Measurements from ENCODE around the gene SLC44A4. TPM values are rescaled to one million over a fixed set of nuclear protein-coding genes. Genes with fewer than 3 reads are reported as not detected.
"Not testable (repeated sequence)": the region's sequence is repeated elsewhere in the genome, so short reads cannot be mapped to it uniquely, and the experiment has no call there.

The SLC44A4 gene
- total RNA-seq, 1 donor from 2014 or later: 0.32 TPM

DNA sequence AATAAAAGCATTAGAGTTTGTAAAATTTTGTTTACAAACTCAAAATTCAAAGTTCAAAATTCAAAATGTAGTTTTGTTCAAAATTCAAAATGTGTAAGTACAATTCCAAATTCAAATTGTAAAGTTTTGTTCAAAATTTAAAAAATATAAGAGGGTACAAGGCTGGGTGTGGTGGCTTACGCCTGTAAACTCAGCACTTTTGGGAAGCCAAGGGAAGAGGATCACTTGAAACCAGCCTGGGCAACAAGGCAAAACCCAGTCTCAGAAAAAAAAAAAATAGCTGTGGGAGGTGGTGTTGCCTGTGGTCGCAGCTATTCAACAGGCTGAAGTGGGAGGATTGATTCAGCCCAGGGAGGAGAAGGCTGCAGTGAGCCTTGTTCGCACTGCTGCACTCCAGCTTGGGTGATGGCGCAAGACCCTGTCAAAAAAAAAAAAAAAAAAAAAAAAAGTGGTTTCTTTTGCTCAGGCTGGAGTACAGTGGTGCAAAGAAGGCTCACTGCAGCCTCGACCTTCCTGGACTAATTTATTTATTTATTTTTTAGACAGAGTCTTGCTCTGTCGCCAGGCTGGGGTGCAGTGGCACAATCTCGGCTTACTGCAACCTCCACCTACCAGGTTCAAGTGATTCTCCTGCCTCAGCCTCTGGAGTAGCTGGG, 28.5 kb upstream of the SLC44A4 start:
- Histone ChIP-seq H3K9ac (no peak overlapping the region), H3K4me1 (peaks cover 27% of the 10 kb centered on the region), H3K36me3 (no peaks in the 10 kb centered on the region), H4K20me1 (ENCODE audit: low read depth) (no peaks in the 10 kb centered on the region), H3F3A (ENCODE audit: low read depth) (peaks cover 27% of the 10 kb centered on the region), H3K4me2 (no peak overlapping the region), H3K27me3 (no peaks in the 10 kb centered on the region), H2AFZ (replicated peaks) (no peak overlapping the region), H3K79me2 (ENCODE audit: low read depth) (no peaks in the 10 kb centered on the region), H3K9me3 (ENCODE audit: low read depth) (no peaks in the 10 kb centered on the region), H3K27ac (no peak overlapping the region), H3K4me3 (no peak overlapping the region)
- H3K4me3 Mint-ChIP-seq: no peak overlapping the region
- H3K27ac Mint-ChIP-seq: no peak overlapping the region
- H3K27me3 Mint-ChIP-seq (ENCODE audit: insufficient read depth, low read depth): peaks cover 6% of the 10 kb centered on the region
- no peaks in the 10 kb centered on the region for H3K36me3 Mint-ChIP-seq
- no peak for TF ChIP-seq EZH2 (IDR thresholded peaks at IDR 0.05)
- no peak for TF ChIP-seq EZH2phosphoT487 (IDR thresholded peaks at IDR 0.05)
- TF ChIP-seq, protein P1, sequence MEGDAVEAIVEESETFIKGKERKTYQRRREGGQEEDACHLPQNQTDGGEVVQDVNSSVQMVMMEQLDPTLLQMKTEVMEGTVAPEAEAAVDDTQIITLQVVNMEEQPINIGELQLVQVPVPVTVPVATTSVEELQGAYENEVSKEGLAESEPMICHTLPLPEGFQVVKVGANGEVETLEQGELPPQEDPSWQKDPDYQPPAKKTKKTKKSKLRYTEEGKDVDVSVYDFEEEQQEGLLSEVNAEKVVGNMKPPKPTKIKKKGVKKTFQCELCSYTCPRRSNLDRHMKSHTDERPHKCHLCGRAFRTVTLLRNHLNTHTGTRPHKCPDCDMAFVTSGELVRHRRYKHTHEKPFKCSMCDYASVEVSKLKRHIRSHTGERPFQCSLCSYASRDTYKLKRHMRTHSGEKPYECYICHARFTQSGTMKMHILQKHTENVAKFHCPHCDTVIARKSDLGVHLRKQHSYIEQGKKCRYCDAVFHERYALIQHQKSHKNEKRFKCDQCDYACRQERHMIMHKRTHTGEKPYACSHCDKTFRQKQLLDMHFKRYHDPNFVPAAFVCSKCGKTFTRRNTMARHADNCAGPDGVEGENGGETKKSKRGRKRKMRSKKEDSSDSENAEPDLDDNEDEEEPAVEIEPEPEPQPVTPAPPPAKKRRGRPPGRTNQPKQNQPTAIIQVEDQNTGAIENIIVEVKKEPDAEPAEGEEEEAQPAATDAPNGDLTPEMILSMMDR (IDR thresholded peaks at IDR 0.05): no peak
- peak; percentile 33 for DNase-seq (ENCODE audit: low spot score)
- H3K9me3 Mint-ChIP-seq: no peaks in the 10 kb centered on the region
- H3K4me1 Mint-ChIP-seq: peaks cover 22% of the 10 kb centered on the region

DNA sequence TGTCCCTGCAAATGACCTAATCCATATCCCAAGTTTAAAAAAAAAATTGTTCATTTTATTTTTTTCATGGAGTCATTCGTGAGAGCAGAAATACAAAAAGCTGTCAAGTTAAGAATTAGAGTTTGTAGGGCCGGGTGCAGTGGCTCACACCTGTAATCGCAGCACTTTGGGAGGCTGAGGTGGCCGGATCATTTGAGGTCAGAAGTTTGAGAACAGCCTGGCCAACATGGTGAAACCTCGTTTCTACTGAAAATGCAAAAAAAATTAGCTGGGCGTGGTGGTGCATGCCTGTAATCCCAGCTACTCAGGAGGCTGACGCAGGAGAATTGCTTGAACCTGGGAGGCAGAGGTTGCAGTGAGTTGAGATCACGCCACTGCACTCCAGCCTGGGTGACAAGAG, 27.9 kb upstream of the SLC44A4 start:
- Histone ChIP-seq H3K4me2 (peak overlapping the region; percentile 69), H3K4me1 (peaks cover 27% of the 10 kb centered on the region), H3K27ac (peak overlapping the region; percentile 53), H3F3A (ENCODE audit: low read depth) (peaks cover 27% of the 10 kb centered on the region), H2AFZ (replicated peaks) (peak overlapping the region; percentile 85)
- DNase-seq (ENCODE audit: low spot score); H3K36me3 Mint-ChIP-seq; H3K4me3 Mint-ChIP-seq; H3K79me2 ChIP-seq (ENCODE audit: low read depth); H3K27me3 ChIP-seq; H3K36me3 ChIP-seq; H3K9me3 ChIP-seq (ENCODE audit: low read depth); H3K4me3 ChIP-seq; H3K9me3 Mint-ChIP-seq; H4K20me1 ChIP-seq (ENCODE audit: low read depth); H3K9ac ChIP-seq; H3K27me3 Mint-ChIP-seq (ENCODE audit: insufficient read depth, low read depth): not testable (repeated sequence)
- Mint-ChIP-seq H3K4me1 (peaks cover 18% of the 10 kb centered on the region), H3K27ac (peak overlapping the region; percentile 81)

GRCh38 chr6:31906122-31906521, 27.3 kb upstream of the SLC44A4 start:
- peak overlapping the region; percentile 6 for H3K4me3 Mint-ChIP-seq
- H3K9me3 ChIP-seq (ENCODE audit: low read depth): no peaks in the 10 kb centered on the region

DNA sequence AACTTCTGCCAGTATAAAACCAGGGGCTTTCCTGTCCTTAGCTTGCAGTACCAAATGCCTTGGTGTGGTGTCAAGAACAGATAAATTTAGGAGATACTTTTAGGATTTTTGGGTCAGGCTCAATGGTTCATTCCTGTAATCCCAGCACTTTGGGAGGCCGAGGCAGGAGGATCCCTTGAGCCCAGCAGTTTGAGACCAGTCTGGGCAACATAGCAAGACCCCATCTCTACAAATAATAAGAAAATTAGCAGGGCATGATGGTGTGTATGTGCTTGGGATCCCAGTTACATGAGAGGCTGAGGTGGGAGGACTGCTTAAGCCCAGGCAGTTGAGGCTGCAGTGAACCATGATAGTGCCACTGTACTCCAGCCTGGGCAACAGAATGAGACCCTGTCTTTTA, 26.2 kb upstream of the SLC44A4 start:
- no peaks in the 10 kb centered on the region for H3K9me3 ChIP-seq (ENCODE audit: low read depth)
- Mint-ChIP-seq H3K27me3 (ENCODE audit: insufficient read depth, low read depth) (peaks cover 6% of the 10 kb centered on the region), H3K36me3 (no peaks in the 10 kb centered on the region), H3K4me3 (no peak overlapping the region), H3K4me1 (peaks cover 16% of the 10 kb centered on the region), H3K27ac (no peak overlapping the region), H3K9me3 (no peaks in the 10 kb centered on the region)
- no peak for DNase-seq (ENCODE audit: low spot score)
- H3K36me3 ChIP-seq: no peaks in the 10 kb centered on the region
- H3K27me3 ChIP-seq: no peaks in the 10 kb centered on the region
- TF ChIP-seq EZH2phosphoT487 (IDR thresholded peaks at IDR 0.05) (no peak), EZH2 (IDR thresholded peaks at IDR 0.05) (no peak)
- TF ChIP-seq, protein P1 (IDR thresholded peaks at IDR 0.05): no peak
- H3K4me3 ChIP-seq: no peak overlapping the region
- H3K9ac ChIP-seq: no peak overlapping the region
- no peak overlapping the region for H2AFZ ChIP-seq (replicated peaks)
- peaks cover 33% of the 10 kb centered on the region for H3K4me1 ChIP-seq
- peaks cover 6% of the 10 kb centered on the region for H4K20me1 ChIP-seq (ENCODE audit: low read depth)
- H3K27ac ChIP-seq: no peak overlapping the region
- H3F3A ChIP-seq (ENCODE audit: low read depth): peaks cover 37% of the 10 kb centered on the region
- peaks cover 16% of the 10 kb centered on the region for H3K79me2 ChIP-seq (ENCODE audit: low read depth)
- no peak overlapping the region for H3K4me2 ChIP-seq

More at GRCh38 chr6:31906122-31906521, 27.3 kb upstream of the SLC44A4 start:
- H3K9me3 Mint-ChIP-seq: no peaks in the 10 kb centered on the region
- Histone ChIP-seq H3K4me3 (no peak overlapping the region), H3K4me1 (peaks cover 27% of the 10 kb centered on the region), H3K36me3 (no peaks in the 10 kb centered on the region), H2AFZ (replicated peaks) (peak overlapping the region; percentile 85), H3K9ac (no peak overlapping the region), H3K4me2 (peak overlapping the region; percentile 69), H3F3A (ENCODE audit: low read depth) (peaks cover 33% of the 10 kb centered on the region), H3K79me2 (ENCODE audit: low read depth) (peaks cover 5% of the 10 kb centered on the region), H3K27ac (peak overlapping the region; percentile 53), H4K20me1 (ENCODE audit: low read depth) (peaks cover 2% of the 10 kb centered on the region), H3K27me3 (no peaks in the 10 kb centered on the region)
- TF ChIP-seq EZH2phosphoT487 (IDR thresholded peaks at IDR 0.05): no peak
- TF ChIP-seq, protein P1 (IDR thresholded peaks at IDR 0.05): no peak
- peaks cover 18% of the 10 kb centered on the region for H3K4me1 Mint-ChIP-seq
- DNase-seq (ENCODE audit: low spot score): peak; percentile 71
- peak overlapping the region; percentile 81 for H3K27ac Mint-ChIP-seq
- peaks cover 6% of the 10 kb centered on the region for H3K27me3 Mint-ChIP-seq (ENCODE audit: insufficient read depth, low read depth)
- no peaks in the 10 kb centered on the region for H3K36me3 Mint-ChIP-seq
